CD4-positive, alpha-beta T cell treated with Interleukin-10 for 1 hour (primary cell): ENCODE measurements around the gene RBP2.

ENCODE experiments used
- DNase-seq: peaks from one replicate; pipeline ENCODE4 v3.0.0-alpha.2; 2020

Gene RBP2

DNA sequence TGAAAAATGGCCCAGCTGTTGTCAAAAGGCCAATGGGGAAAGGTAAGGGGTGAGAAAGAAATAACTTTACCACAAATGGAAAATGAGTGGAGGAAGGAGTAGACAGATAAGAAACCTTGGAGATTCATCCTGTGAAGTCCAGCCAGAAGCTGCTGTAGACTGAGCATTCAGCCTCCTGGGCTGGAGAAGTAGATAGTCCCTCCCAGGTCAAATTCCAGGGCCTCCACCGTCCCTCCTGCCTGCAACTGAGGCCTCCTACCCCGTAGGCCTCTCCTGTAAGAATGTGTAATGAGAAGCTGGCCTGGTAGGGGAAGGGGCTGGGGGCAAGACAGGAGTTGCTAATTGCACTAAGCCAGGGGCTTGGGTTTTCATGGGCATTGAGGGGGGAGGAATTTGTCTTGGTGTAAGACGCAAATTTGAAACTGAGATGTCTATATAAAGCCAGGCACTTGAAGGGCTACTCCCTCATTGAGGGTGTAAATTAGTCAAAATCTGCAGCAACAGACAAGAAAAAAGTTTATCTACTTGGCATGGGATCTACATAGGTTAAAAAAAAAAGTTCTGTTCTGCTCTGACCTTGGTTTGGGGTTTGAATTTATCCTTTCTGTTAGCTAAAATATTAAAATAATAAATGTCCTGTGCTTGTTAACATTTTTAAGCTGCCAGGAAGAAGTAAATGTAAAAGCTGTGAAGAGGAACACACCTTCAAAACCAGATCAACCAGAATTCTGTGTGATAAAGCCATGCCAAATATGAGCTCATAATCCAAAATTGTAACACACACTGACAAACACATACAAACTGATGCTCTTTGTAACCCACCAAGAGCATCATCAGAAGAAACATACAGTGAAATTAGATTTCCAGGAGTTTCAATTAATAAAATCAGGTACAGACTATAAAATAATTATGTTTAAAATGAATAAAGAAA is 1.7 kb upstream of the RBP2 start:
- no peak for DNase-seq

DNA sequence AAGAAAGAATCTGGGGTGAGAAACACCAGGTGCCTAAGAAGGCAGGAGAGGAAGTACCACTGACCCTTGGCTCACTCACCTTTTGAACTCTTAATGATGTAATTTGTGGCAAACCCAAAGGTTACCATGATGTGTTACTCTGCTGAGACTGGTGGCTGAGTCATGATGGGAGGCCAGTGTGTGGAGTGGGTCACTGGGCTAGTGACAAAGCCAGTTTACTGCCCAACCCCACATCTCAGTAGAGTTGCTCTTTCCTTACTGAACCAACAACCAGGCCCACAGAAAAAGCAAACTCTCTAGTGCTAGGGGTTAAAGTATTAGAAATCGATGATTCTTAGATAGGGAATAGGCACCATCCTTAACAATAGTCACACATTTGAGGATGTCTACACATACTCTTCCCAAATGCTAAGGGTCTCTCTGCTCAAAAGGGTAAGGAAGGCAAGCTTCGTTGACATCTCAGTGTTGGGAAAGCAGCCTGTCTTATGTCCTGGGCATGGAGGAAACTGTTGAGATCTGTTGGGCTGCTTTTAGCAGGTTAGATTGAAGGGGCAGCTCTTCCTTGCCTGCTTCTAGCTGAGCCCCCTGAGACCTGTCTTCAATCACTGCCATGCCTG is 3.1 kb downstream of the RBP2 start:
- no peak for DNase-seq

DNA sequence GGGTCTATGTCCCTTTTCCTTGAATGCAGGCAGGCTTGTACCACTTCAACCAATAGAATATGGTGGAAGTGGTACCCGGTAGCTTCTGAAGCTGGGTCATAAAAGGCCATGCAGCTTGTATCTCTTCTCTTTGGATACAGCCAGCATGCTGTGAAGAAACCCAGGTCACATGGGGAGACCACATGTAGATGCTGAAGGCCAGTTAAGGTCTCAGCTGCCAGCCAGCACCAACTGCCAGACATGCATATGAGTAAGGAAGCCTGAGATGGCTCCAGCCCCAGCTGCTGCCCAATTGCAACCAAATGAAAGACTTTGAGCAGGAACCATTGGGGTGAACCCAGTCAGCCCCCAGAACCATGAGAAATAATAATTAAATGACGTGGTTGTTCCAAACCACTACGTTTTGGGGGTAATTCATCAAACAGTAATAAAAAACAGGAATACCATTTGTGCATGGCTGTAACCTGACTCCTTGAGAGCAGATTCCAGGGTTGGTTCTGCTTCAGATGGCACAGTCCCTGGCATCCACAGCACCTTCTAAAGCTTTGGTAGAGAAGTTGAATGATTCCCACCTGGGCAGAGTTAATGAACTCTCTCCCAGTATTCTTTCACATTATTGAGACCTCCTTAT is 3.8 kb downstream of the RBP2 start:
- no peak for DNase-seq

DNA sequence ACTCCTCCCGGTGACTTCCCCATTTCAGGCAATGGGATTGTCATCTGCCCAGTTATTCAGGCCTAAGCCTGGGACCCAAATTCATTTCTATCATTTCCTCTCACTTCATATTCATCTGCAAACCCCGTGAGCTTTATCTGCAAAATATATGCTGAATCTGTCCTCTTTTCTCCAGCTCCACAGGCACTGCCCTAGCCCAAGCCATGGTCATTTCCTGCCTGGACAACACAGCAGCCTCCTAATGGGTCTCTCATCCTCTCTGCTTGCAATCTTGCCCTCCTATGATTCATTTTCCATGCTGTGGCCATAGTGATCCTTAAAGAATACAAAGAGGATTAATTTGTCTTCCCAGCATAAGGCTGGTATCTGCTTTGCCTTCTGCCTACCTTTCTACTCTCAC is 6.1 kb downstream of the RBP2 start:
- no peak for DNase-seq

DNA sequence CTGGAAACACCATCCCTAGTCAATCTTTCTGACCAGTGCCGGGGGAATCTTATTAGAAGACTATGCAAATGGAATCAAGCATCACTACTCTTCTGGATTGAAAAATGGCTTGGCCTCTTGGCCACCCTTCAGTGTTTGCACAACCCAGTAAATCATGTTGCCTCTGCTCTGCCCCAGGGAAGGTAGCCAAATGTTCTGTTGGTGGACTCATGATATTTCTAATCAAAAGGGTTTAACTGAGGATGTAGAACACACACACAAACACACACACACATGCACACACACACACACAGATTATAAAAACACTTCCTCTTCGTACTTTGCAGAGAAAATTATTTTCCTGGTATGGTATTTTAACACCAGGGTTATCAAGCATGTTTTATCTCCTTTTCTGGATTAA is 7.9 kb downstream of the RBP2 start:
- no peak for DNase-seq

DNA sequence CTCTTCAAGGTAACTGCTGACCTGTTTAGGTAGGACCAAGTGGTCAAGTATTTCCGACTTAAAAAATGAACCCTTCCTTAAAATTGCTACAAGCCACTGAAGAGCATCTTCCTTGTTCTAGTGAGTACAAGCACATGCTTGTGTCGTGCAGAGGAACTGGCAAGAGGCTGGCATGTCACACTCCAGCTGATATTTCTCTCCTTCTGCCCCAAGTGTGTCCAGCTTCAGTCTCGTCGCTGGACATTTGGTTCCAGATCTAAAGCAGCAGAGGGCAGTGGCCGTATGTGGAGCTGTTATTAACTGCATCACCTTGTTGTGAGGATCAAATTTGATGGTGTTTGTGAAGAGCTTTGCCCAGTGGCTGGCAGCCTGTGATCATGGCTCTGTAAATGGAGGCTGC is 10.0 kb downstream of the RBP2 start:
- no peak for DNase-seq

DNA sequence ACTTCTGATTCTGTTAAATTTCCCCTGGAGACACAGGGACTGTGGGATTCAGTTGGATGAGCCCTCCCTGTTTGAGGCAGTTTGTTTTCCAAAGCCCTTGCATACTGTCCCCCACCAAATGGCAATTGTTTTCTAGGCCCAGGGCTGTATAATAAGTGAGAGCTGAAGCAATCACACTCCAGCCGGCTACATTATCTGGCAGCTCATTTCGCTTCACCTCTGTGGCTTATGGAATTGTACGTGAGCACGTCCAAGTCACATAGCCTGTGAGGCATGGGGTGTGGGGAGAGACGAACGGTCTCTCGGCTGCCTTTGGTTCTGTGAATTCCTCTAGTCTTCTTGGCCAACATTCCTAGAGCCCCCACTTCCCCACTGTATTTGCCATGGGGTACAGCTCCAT is 10.7 kb downstream of the RBP2 start:
- no peak for DNase-seq

DNA sequence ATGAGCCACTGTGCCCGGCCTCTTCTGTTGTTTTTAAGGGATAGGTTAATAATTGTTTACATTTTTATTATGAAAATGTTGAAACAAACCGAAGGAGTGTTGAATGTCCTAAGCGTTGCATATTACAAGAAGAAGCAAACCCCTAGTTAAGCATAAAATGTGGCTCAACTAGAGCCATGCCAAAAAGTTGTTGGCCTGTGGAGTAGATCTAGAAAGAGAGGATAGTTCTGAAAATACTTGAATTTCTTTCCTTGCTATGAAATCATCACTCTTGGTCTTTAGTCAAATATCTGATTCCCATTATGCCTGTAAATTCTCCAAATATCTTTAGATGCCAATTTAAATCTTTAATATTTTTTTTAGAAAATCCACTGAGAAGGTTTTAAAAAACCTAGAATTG is 12.8 kb downstream of the RBP2 start:
- no peak for DNase-seq

DNA sequence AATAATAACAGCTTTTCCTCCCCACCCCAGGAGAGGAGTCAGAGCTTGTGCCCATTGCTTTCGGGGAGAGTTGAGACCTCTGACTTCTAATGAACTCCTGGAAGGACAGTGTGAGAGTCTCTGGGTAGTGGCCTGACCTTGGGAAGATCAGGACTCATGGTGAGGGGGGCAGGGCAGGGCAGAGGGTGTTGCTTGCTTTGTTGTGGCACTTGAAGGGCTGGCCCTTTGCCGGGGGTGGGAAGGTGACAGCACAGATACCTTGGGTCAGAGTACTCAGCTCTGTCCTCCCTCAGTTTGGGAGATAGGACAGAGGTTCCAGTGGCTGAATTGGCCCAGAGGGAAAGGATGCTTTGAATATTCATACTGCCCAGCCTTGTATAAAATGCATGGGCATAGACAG is 15.8 kb downstream of the RBP2 start:
- DNase-seq = no peak

DNA sequence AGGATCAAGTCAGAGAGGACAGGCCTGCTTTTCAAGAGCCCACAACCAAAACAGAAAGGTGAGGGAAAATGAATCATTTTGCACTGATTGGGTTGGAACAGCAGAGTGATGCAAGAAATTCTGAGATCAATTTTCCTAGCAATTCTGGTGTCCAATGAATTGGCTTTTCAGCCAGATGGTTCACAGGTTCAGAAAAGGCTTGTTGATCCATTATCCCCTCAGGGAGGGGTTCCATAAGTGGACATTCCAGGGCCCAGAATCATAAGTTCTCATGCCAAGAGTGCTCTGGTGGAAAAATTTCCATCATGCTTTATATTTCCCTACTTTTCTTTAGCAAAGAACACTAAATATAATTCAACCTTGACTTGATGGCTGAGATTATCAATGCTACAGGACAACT is 16.2 kb downstream of the RBP2 start:
- no peak for DNase-seq

DNA sequence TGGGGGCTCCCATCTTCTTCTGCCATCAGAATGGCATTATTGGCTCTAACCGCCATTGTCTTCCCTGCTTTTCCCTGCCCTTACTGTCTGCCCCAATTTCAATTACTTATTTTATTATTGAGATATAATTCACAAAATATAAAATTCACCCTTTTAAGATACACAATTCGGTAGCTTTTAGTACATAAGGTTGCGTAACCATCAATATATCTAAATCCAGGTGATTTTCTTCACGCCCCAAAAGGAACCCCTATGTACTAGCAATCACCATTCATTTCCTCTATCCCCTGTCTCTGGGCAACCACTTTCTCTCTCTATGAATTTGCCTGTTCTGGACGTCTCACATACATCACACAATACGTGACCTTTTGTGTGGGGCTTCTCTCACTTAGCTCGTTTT is 18.0 kb downstream of the RBP2 start:
- DNase-seq = no peak

DNA sequence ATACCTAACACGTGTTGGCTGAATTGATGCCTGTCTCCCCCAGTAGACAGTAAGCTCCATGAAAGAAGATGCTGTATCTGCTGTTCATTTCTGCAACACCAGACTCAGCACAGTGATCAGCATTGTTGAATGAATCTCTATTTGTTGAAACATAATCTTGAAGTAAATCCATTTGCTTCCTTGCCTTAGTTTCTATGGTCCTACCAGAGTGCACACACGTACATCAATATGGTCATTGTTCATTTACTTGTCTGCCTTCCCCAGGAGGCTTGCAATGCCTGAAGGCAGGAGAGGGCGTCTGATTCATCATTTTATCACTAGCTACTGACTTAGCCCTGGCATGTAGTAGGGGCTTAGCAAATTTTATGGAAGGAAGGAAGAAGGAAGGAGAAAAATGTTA is 19.2 kb downstream of the RBP2 start:
- DNase-seq = no peak

DNA sequence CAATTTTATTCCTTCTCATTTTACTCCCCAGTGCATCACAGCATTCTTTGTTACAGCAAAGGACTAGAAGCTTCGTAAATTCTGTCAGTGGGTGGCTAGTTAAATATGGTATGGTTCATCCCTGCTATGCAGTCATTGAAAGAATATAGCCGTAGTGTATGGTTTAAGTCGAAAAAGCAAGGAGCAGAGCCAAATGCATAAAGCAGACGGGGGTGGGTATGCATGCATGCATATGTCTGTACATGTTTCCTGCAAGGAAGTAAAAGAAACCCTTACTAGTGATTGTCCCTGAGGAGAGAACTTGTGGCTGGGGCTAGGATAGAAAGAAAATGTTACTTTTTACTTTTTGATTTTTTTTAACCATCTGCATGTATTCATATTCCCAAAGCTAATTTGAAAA is 19.9 kb downstream of the RBP2 start:
- DNase-seq = no peak

DNA sequence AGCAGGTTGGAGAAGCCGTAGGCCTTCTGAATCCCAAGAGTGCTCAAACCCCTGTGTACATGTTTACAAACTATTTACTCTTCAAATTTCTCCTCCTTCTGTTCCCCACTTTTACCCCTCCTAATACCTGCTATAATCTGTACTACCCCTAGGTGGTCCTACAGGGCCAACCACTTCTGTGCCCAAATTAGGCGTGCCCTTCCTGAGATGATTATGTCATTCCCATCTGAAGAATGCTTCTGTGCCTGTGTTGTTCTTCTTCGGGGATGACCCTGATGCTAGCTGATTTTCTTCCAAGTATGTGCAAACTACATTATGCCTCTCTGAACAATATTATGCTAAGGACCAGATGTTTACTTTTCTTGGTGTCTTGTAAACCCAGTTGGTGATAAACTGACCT is 20.5 kb downstream of the RBP2 start:
- no peak for DNase-seq

DNA sequence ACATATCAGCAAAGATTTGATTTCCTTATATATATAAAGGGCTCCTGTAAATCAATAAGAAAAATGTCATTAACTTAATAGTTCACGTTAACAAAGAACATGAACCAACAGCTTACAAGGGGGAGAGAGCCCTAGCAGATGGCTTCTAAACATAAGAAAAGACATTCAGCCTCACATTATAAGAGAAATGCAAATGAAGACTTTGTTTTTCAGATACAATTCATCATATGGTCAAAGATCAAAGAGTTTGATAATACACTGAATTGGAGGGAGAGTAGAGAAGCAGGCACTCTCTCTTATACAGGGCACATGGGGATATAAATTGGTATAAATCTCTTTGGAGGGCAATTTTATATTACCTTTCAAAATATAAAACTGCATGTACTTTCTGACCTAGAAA is 21.1 kb downstream of the RBP2 start:
- no peak for DNase-seq

DNA sequence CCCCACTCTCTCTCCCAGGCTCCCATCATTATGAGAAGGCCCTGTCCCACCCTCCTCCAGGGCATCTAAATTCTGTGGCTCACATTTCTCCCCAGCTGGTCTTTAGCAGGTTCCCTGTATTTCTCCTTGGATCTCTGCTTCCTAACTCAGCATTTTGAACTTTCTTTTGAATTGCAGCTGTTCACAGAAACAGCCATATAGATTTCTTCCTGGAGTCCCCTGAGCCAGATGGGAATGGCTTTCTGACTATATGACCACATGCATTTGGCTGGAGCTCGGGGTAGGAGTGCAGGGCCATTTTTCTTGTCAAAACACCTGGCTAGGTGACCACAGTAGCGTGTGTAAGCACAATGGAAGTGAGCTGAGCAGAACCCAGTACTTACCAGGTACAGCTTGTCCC is 22.0 kb downstream of the RBP2 start:
- DNase-seq = no peak

DNA sequence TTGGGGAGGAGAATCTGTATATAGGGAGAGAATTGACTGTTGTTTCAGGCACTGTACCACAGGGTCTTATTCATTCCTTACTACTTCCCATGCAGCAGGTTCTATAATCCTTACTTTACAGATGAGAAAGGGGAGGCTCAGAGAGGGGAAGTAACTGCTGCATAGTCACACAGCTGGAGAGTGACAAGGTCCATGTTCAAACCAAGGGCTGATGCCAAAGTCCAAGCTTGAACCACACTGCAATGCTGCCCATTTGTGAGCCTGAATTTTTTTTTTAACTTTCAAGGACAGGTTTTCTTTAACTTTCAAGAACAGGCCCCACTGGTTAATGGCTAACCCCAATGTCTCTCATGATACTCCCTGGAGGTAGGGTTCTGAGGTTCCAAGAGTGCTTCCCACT is 26.2 kb downstream of the RBP2 start:
- no peak for DNase-seq

DNA sequence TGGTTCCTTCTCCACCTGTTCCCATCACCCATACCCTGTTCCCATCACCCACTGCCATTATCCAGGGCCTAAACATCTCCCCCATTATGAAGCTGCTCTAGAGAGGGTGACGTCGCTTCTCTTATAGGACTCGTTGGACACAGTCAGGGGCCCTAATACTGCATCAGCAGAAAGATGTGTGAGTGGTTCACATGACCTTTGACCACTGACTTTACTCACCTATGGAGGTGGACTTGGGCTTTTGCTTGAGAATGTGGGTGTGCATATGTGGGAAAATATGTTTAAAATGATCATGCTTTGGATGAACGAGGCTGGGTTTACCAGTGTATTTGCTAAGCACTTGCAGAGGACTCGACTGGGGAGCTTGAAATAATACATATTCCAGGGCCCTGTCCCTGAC is 26.8 kb downstream of the RBP2 start:
- DNase-seq = no peak

DNA sequence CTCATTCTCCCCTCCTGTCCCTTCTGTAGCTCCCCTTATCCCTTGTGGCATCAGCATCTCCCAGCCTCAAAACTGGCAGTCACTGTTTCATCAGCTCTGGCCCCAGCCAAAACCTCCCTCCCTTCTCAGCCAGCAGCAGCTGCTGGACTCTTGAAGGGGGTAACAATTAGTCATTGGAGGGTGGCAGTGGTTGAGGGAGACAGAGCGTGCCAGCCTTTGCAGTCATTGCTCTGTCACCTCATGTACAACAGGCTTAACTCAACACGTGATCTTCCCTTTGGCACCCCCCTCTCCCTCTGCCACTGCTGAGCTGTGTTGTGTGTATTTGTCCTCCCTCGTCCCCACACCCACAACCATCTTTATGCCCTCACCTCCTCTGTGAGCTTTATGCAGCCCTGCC is 28.2 kb downstream of the RBP2 start:
- no peak for DNase-seq

DNA sequence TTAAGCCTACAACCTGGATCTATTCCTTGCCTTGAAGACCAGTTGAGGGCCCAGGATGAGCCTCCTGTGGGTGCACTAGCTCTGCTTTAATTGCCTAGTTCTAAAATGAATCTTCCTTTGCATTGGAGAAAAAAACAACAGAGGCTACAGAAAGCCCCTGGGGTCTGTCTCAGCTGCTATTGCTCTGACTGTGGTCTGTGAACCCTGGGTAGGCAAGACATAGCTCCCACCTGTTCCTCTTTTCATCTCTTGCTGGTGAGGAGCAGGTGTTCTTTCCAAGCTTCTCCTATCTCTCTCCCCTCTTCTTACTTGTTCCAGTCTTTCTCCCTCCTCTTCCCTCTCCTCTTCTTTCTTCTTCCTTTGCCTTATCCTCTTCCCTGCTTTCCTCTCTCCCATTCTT is 28.8 kb downstream of the RBP2 start:
- no peak for DNase-seq

DNA sequence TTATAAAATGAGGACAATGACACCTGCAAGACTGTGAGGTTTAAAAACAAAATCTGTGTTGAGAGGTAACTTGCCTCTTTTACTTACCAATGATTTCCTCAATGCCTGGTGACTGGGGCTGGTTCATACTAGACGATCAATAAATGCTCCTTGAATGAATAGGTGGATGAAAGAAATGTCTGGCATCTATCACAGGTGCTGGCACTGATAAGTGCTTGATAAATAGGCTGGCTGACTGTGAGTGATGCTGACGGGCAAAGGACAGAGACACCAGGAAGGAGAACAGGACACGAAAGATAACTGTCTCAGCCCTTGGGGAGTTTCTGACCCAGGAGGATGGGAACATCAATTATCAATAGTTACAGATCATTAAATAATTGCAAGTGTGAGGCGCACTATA is 31.9 kb downstream of the RBP2 start:
- no peak for DNase-seq

DNA sequence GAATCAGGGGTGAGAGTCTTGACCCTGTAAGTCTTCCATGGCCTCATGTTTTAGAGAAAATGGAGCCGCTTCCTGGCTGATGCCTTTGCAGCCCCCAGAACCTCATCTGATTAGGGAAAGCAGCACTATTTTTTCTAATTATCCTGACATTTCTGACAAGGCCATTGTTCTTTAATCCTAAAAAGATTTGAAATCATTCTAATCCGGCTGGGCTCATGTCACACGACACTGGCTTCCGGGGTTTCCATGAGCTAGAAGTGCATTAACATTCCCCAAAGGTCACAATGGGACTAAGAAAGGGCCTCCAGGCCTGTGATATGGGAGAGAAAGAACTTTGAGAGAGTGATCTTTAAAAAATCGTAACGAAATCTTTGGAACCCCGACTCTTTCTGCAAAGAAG is 33.1 kb downstream of the RBP2 start:
- DNase-seq = no peak

DNA sequence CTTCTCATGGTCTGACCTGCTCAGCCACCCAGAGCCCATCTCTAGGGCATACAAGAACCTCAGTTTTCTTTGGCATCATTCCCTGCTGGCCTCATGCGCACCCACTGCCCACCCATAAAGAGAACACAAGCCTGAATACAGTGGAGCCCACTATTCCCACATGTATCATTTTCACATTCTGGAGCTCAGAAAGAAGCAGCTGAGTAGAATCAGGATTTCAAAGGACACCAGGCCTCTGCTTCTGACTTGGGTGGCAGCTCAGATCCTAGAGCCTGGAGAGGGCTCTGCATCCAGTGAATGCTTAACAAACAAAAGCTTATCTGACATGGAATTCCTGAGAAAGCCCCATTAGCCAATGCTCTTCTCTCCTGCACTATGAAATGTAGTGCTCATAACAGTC is 34.7 kb downstream of the RBP2 start:
- DNase-seq = no peak
